HepG2 (cell line): ENCODE data around the gene HOXB5. TPM values are rescaled to one million over a fixed set of nuclear protein-coding genes. Genes with fewer than 3 reads are reported as not detected.

Source experiments
- ATAC-seq: fragments of 200-7000 bp; cut with Tn5 transposase; 3 replicates; pipeline ENCODE4 v1.9.1; 2020; ENCODE audit warnings: mild to moderate bottlenecking, moderate library complexity
- BruUV-seq: library from RNA; stranded (reverse); fragments of 400-500 nt; replicated peaks from 2 replicates; lab custom pipeline; 2021; lab: Mats Ljungman, UMichigan
- CTCF ChIA-PET: fragments of 300-600 bp; formaldehyde crosslinking; extraction: SDS; loops from one replicate; lab custom pipeline; 2021; ENCODE audit warnings: low total read pairs, inconsistent platforms, low intra/inter-chr PET ratio; lab: Yijun Ruan, JAX
- POLR2A ChIA-PET: fragments of 350-600 bp; sonication (Branson Sonifier 250); formaldehyde crosslinking; loops from one replicate; lab custom pipeline; 2020; ENCODE audit warnings: antibody characterized with exemption, inconsistent platforms; lab: Yijun Ruan, JAX
- DNase-seq: peaks from one replicate; pipeline ENCODE4 v3.0.0-alpha.2; 2015; ENCODE audit warnings: low spot score
- FAIRE-seq: peaks from 3 replicates; lab custom pipeline; 2011; peaks lifted over from hg19 to GRCh38; lab: Jason Lieb, UNC
- H2AFZ ChIP-seq: one replicate; pipeline ENCODE4 v1.6.1; 2011; ENCODE audit warnings: low read length, inconsistent platforms
- H3K27ac ChIP-seq: fragments of 300-600 bp; 3 replicates; pipeline ENCODE4 v1.8.0; 2011; ENCODE audit warnings: mixed run types, mild to moderate bottlenecking, mixed read lengths, low read length, inconsistent platforms; ENCODE audit not compliant: insufficient read depth; ENCODE audit errors: extremely low read length
- H3K27me3 ChIP-seq, 2 experiments: fragments of 200-600 bp in 1 of 2; 2 replicates in 1 of 2; 3 replicates in 1 of 2; pipeline versions ENCODE4 v1.6.0 to v1.8.0; 2011; ENCODE audit warnings: low read length in 2 of 2, mild to moderate bottlenecking in 2 of 2, moderate library complexity in 2 of 2, inconsistent platforms in 1 of 2; ENCODE audit not compliant: insufficient read depth in 2 of 2, control insufficient read depth in 1 of 2
- H3K36me3 ChIP-seq, 2 experiments: fragments of 200-600 bp in 1 of 2; replicated peaks in 1 of 2; 2 replicates in 1 of 2; 3 replicates in 1 of 2; pipeline versions ENCODE4 v1.5.1 to v1.8.0; 2011; ENCODE audit warnings: low read length in 2 of 2, inconsistent platforms in 1 of 2; ENCODE audit not compliant: insufficient read depth in 2 of 2, control insufficient read depth in 1 of 2
- H3K4me1 ChIP-seq: 2 replicates; pipeline ENCODE4 v1.5.1; 2012; ENCODE audit warnings: low read length, inconsistent platforms; ENCODE audit not compliant: insufficient read depth
- H3K4me2 ChIP-seq: 2 replicates; pipeline ENCODE4 v1.6.0; 2011; ENCODE audit warnings: low read depth, low read length, inconsistent platforms
- H3K4me3 ChIP-seq, 3 experiments: fragments of 200-600 bp in 1 of 3; sonication (generic), shearing (Covaris generic) in 1 of 3; replicated peaks in 1 of 3; 2 replicates each; pipeline ENCODE4 v1.5.1; 2011 to 2016; ENCODE audit warnings: low read length in 3 of 3, inconsistent platforms in 2 of 3, low read depth in 2 of 3, mild to moderate bottlenecking in 2 of 3, control low read depth in 1 of 3, mixed read lengths in 1 of 3; ENCODE audit not compliant: insufficient read depth in 1 of 3
- H3K79me2 ChIP-seq: one replicate; pipeline ENCODE4 v1.6.1; 2011; ENCODE audit warnings: low read length, inconsistent platforms; ENCODE audit not compliant: insufficient read depth
- H3K9ac ChIP-seq: 2 replicates; pipeline ENCODE4 v1.6.0; 2011; ENCODE audit warnings: mild to moderate bottlenecking, low read depth, low read length, inconsistent platforms; ENCODE audit not compliant: insufficient read depth
- H3K9me3 ChIP-seq: 2 replicates; pipeline ENCODE4 v1.5.1; 2012; ENCODE audit warnings: mild to moderate bottlenecking, low read length
- H4K20me1 ChIP-seq: 2 replicates; pipeline ENCODE4 v1.6.0; 2011; ENCODE audit warnings: inconsistent platforms, mild to moderate bottlenecking, low read length, moderate library complexity; ENCODE audit not compliant: insufficient read depth
- FOXP4 ChIP-seq: sonication (generic); formaldehyde crosslinking; IDR thresholded peaks from 2 replicates; pipeline ENCODE4 v1.4.0; 2020; ENCODE audit warnings: missing genetic modification reagents
- HNF4A ChIP-seq: sonication (generic); formaldehyde crosslinking; IDR thresholded peaks from 2 replicates; pipeline ENCODE4 v1.4.0; 2020; ENCODE audit warnings: missing genetic modification reagents
- HNRNPLL ChIP-seq: fragments of 200-400 bp; formaldehyde crosslinking; IDR thresholded peaks from 2 replicates; pipeline ENCODE4 v1.6.1; 2017; ENCODE audit warnings: mild to moderate bottlenecking, low read depth, low read length; ENCODE audit not compliant: poor library complexity, severe bottlenecking
- RAD51 ChIP-seq: fragments of 450-650 bp; IDR thresholded peaks from 2 replicates; pipeline ENCODE4 v1.6.1; 2016; ENCODE audit warnings: borderline replicate concordance
- RBM39 ChIP-seq: fragments of 200-400 bp; formaldehyde crosslinking; IDR thresholded peaks from one replicate; pipeline ENCODE4 v1.6.1; 2018; ENCODE audit warnings: antibody characterized with exemption, mild to moderate bottlenecking, low read depth, low read length; ENCODE audit not compliant: poor library complexity, severe bottlenecking
- SKIL ChIP-seq: sonication (generic); formaldehyde crosslinking; IDR thresholded peaks from 2 replicates; pipeline ENCODE4 v1.8.0; 2022; ENCODE audit warnings: missing genetic modification reagents, mild to moderate bottlenecking, moderate library complexity, borderline replicate concordance
- ZNF12 ChIP-seq: sonication (generic); formaldehyde crosslinking; IDR thresholded peaks from 2 replicates; pipeline ENCODE4 v1.5.0; 2020; ENCODE audit warnings: missing genetic modification reagents
- ZNF687 ChIP-seq: sonication (generic); formaldehyde crosslinking; IDR thresholded peaks from 2 replicates; pipeline ENCODE4 v1.5.1; 2020; ENCODE audit warnings: mild to moderate bottlenecking, missing genetic modification reagents, moderate library complexity
- WGBS: methylation state at CpG from one replicate; pipeline ENCODE4 v1.1.6; 2017; ENCODE audit warnings: low lambda C conversion rate; 5-methylcytosine and 5-hydroxymethylcytosine counted together
- in situ Hi-C: cut with HindIII; loops from 2 replicates; pipeline ENCODE4 v1.10.0; 2017; ENCODE audit warnings: low pct_unique_long_range_greater_than_20kb; ENCODE audit not compliant: extremely low pct_ligation_motif_present
- intact Hi-C: fragments of 100-400 bp; cut with micrococcal nuclease; formaldehyde crosslinking; loops from one replicate; pipeline ENCODE4 v1.10.0; 2022; ENCODE audit not compliant: unreplicated experiment
- polyA plus RNA-seq, 8 experiments: library from polyadenylated mRNA; depleted of rRNA in 3 of 8; stranded (reverse) in 7 of 8; unstranded in 1 of 8; fragments of >200 nt; fragmentation: Illumina TruSeq in 4 of 8; extraction: Trizol in 4 of 8; gene quantifications; 2 replicates each; pipeline versions ENCODE4 v1.2.1 to v1.2.3, GENCODE V29; 2011 to 2016; ENCODE audit warnings: low read depth in 4 of 8, missing spikeins in 1 of 8, mixed read lengths in 1 of 8; ENCODE audit not compliant: insufficient read depth in 1 of 8
- total RNA-seq, 5 experiments: library from RNA; depleted of rRNA; stranded (reverse); fragments of >200 nt; fragmentation: Illumina TruSeq; extraction: Trizol; gene quantifications; 2 replicates each; pipeline ENCODE4 v1.2.3, GENCODE V29; 2016; ENCODE audit warnings: low read depth in 1 of 5
- TF ChIP-seq, protein P1 (sequence below), 2 experiments: sonication (generic) in 1 of 2; formaldehyde crosslinking in 1 of 2; IDR thresholded peaks; 2 replicates each; pipeline versions ENCODE4 v1.4.0 to v1.6.1; 2016 to 2020; ENCODE audit warnings: borderline replicate concordance in 1 of 2, low read depth in 1 of 2, mild to moderate bottlenecking in 1 of 2, missing genetic modification reagents in 1 of 2

The HOXB5 gene
- total and polyA plus RNA-seq, 2 of the 13 experiments (the other 11 are each of a cell fraction or from before 2014, with no cell fraction given) = not detected

DNA sequence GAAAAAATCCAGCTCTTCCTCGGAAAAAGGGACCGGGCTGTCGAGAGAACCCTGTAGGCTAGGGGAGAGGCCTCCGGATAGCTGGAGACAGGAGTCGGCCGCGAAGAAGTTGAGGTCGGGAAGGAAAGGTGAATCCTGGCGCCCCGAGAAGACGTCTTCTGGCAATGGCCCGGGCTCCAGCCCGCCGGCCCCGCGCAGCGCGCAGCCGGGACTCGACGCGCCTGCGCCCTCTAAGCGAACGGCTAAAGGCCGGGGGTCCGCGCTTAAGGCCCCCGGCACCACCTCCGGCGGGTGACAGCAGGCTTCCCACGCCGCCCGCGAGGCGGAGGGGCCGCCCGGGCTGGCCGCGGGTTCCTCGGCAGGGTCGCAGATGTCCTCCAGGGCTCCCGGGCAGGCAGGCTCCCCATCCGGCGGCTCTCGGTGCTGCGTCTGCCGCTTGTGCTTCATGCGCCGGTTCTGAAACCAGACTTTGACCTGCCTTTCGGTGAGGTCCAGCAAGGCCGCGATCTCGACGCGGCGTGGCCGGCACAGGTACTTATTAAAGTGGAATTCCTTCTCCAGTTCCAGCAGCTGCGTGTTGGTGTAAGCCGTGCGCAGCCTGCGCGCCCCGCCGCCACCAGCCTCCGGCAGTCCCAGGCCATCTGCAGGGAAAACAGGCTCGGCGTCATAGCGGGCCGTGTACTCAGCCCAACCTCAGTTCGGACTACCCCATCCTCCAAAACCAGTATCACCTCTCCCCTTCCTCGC lies 50.3 kb downstream of the HOXB5 start:
- Histone ChIP-seq H3K79me2 (no peaks in the 10 kb centered on the region), H3K36me3 (no peaks in the 10 kb centered on the region), H3K9me3 (no peaks in the 10 kb centered on the region), H3K27me3 (peaks cover 8 to 91% of the 10 kb centered on the region in 2 experiments), H3K27ac (no peak overlapping the region), H3K4me1 (no peaks in the 10 kb centered on the region), H2AFZ (no peak overlapping the region), H3K9ac (no peak overlapping the region), H3K4me2 (0 out of 2 replicates have a peak overlapping the region, but pooled peaks have one; percentile 23), H4K20me1 (no peaks in the 10 kb centered on the region), H3K4me3 (peak overlapping the region in 1 of 3 experiments; percentile 12; a peak in 1 of 6 replicates)
- ATAC-seq (peak; percentile 90), FAIRE-seq (no peak), DNase-seq (no peak)
- intact Hi-C loops (no loop called here), in situ Hi-C loops (no loop called here)
- no TSS peak for BruUV-seq
- CTCF ChIA-PET = no interaction called here
- WGBS = 51% methylated on average over 31 of the region's 72 CpGs
- POLR2A ChIA-PET = no interaction called here
- TF ChIP-seq RBM39 (peak; percentile 45), HNF4A (CRISPR knock-in tag) (peak; percentile 46), RAD51 (no peak), HNRNPLL (no peak), SKIL (no peak), FOXP4 (CRISPR knock-in tag) (no peak), ZNF12 (CRISPR knock-in tag) (peak; percentile 58; the same call in 1 of the 2 replicates), ZNF687 (CRISPR knock-in tag) (peak; percentile 46)
- TF ChIP-seq, protein P1, sequence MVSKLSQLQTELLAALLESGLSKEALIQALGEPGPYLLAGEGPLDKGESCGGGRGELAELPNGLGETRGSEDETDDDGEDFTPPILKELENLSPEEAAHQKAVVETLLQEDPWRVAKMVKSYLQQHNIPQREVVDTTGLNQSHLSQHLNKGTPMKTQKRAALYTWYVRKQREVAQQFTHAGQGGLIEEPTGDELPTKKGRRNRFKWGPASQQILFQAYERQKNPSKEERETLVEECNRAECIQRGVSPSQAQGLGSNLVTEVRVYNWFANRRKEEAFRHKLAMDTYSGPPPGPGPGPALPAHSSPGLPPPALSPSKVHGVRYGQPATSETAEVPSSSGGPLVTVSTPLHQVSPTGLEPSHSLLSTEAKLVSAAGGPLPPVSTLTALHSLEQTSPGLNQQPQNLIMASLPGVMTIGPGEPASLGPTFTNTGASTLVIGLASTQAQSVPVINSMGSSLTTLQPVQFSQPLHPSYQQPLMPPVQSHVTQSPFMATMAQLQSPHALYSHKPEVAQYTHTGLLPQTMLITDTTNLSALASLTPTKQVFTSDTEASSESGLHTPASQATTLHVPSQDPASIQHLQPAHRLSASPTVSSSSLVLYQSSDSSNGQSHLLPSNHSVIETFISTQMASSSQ (IDR thresholded peaks at IDR 0.05; ENCODE audit: low read depth) = no peak
- TF ChIP-seq, protein P1 (CRISPR knock-in tag; IDR thresholded peaks at IDR 0.05; ENCODE audit: borderline replicate concordance) = 0 out of 2 replicates have a peak, but pooled peaks have one; percentile 16
